WTC11 (cell line): Measurements from ENCODE around the gene IDH3G.

Source experiments
- ATF2 ChIP-seq: sonication (generic); formaldehyde crosslinking; IDR thresholded peaks from 2 replicates; pipeline ENCODE4 v1.8.1; 2022; ENCODE audit warnings: low read depth, missing genetic modification reagents, borderline replicate concordance
- FOXP1 ChIP-seq: sonication (generic); formaldehyde crosslinking; IDR thresholded peaks from 2 replicates; pipeline ENCODE4 v1.8.0; 2022; ENCODE audit warnings: missing genetic modification reagents, mild to moderate bottlenecking, moderate library complexity, borderline replicate concordance
- KAT7 ChIP-seq: sonication (generic); formaldehyde crosslinking; IDR thresholded peaks from 2 replicates; pipeline ENCODE4 v1.8.1; 2023; ENCODE audit warnings: missing genetic modification reagents, mild to moderate bottlenecking, borderline replicate concordance
- PRDM15 ChIP-seq: sonication (generic); formaldehyde crosslinking; IDR thresholded peaks from 2 replicates; pipeline ENCODE4 v1.8.0; 2022; ENCODE audit warnings: missing genetic modification reagents
- RELA ChIP-seq: sonication (generic); formaldehyde crosslinking; IDR thresholded peaks from 2 replicates; pipeline ENCODE4 v1.8.1; 2022; ENCODE audit warnings: missing genetic modification reagents, mild to moderate bottlenecking, borderline replicate concordance
- USF1 ChIP-seq: sonication (generic); formaldehyde crosslinking; IDR thresholded peaks from 2 replicates; pipeline ENCODE4 v1.8.0; 2022; ENCODE audit warnings: mild to moderate bottlenecking, missing genetic modification reagents
- TF ChIP-seq, protein P1 (sequence below): fragments of 200-600 bp; IDR thresholded peaks from 2 replicates; pipeline ENCODE4 v1.8.0; 2022; ENCODE audit warnings: antibody characterized with exemption
- TF ChIP-seq, protein P2 (sequence below): sonication (generic); formaldehyde crosslinking; IDR thresholded peaks from 2 replicates; pipeline ENCODE4 v1.8.1; 2022; ENCODE audit warnings: mild to moderate bottlenecking, missing genetic modification reagents, moderate library complexity, borderline replicate concordance
- TF ChIP-seq, protein P3 (sequence below): sonication (generic); formaldehyde crosslinking; IDR thresholded peaks from 2 replicates; pipeline ENCODE4 v1.8.0; 2022; ENCODE audit warnings: mild to moderate bottlenecking, missing genetic modification reagents

- TF ChIP-seq KAT7 (no peak), FOXP1 (no peak), ATF2 (CRISPR knock-in tag) (no peak), RELA (no peak), PRDM15 (no peak), USF1 (CRISPR knock-in tag) (no peak)
- TF ChIP-seq, protein P1, sequence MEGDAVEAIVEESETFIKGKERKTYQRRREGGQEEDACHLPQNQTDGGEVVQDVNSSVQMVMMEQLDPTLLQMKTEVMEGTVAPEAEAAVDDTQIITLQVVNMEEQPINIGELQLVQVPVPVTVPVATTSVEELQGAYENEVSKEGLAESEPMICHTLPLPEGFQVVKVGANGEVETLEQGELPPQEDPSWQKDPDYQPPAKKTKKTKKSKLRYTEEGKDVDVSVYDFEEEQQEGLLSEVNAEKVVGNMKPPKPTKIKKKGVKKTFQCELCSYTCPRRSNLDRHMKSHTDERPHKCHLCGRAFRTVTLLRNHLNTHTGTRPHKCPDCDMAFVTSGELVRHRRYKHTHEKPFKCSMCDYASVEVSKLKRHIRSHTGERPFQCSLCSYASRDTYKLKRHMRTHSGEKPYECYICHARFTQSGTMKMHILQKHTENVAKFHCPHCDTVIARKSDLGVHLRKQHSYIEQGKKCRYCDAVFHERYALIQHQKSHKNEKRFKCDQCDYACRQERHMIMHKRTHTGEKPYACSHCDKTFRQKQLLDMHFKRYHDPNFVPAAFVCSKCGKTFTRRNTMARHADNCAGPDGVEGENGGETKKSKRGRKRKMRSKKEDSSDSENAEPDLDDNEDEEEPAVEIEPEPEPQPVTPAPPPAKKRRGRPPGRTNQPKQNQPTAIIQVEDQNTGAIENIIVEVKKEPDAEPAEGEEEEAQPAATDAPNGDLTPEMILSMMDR, result no peak
- TF ChIP-seq, protein P2, sequence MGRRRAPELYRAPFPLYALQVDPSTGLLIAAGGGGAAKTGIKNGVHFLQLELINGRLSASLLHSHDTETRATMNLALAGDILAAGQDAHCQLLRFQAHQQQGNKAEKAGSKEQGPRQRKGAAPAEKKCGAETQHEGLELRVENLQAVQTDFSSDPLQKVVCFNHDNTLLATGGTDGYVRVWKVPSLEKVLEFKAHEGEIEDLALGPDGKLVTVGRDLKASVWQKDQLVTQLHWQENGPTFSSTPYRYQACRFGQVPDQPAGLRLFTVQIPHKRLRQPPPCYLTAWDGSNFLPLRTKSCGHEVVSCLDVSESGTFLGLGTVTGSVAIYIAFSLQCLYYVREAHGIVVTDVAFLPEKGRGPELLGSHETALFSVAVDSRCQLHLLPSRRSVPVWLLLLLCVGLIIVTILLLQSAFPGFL (CRISPR knock-in tag), result no peak
- TF ChIP-seq, protein P3, sequence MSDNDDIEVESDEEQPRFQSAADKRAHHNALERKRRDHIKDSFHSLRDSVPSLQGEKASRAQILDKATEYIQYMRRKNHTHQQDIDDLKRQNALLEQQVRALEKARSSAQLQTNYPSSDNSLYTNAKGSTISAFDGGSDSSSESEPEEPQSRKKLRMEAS, result no peak
Observed at GRCh38 chrX:153772316-153773217, 21.6 kb downstream of the IDH3G start.
